Measurements from ENCODE around the gene C1QBP.
"Not testable (repeated sequence)": the region's sequence is repeated elsewhere in the genome, so short reads cannot be mapped to it uniquely, and the experiment has no call there.

Gene C1QBP

GRCh38 chr17:5431949-5432556 is 6.9 kb downstream of the C1QBP start:
- DNase-seq (ENCODE audit: low spot score) = no peak

GRCh38 chr17:5431234-5431633 is 7.7 kb downstream of the C1QBP start:
- DNase-seq (ENCODE audit: low spot score) = not testable (repeated sequence)

GRCh38 chr17:5430413-5430999 is 8.4 kb downstream of the C1QBP start:
- DNase-seq (ENCODE audit: low spot score) = no peak

DNA sequence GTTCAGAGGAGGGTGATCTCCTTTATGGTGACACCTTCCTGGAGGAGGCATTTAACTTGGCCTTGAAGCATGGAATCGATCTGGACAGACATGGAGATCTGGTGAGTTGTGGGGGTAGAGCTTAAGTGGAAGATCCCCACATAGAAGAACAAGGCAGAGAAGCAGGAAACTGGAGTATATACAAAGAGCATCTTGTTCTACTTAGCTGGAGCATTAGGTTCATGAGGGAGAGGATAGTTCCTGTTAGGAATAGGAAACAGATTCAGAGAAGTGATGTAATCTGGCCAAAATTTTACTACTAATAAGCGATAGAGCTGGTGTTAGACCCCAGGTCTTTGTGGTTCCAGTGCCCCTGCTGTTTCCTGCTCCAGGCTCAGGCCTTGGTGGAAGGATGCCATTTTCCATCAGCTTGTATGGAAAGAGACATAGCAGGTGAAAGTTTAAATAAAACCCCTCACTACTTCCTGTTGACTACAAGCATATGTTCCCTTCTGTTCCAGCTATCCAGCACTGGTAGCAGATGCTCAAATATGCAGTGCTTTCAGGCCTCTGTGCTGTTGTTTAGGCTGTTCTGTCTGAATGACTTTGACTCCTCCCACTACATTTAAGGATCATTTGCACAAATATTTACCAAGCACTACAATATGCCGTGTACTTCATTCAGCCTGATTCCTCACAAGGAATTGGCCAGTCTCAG is 9.6 kb downstream of the C1QBP start:
- DNase-seq (ENCODE audit: low spot score) = no peak

GRCh38 chr17:5425826-5426225 is 13.1 kb downstream of the C1QBP start:
- no peak for DNase-seq (ENCODE audit: low spot score)

DNA sequence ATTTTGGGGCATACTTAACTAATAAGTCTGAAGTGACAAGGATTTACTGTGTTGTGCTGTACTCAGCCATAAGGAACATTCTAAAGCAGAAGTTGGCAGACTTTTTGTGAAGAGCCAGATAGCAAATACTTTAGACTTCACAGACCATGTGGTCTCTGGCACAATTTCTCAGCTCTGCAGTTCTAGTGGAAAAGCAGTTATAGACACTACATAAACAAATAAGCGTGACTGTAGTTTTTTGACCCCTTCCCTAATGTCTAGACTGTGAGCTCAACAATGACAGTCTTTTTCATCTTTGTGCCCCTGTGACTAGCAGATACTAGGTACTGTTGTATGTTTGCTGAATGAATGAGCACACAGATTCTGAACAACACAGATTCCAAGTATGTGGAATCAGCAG is 14.0 kb downstream of the C1QBP start:
- DNase-seq (ENCODE audit: low spot score) = no peak

- DNase-seq (ENCODE audit: low spot score) = no peak
These were observed 16.4 kb downstream of the C1QBP start for GRCh38 chr17:5422505-5422904.

DNA sequence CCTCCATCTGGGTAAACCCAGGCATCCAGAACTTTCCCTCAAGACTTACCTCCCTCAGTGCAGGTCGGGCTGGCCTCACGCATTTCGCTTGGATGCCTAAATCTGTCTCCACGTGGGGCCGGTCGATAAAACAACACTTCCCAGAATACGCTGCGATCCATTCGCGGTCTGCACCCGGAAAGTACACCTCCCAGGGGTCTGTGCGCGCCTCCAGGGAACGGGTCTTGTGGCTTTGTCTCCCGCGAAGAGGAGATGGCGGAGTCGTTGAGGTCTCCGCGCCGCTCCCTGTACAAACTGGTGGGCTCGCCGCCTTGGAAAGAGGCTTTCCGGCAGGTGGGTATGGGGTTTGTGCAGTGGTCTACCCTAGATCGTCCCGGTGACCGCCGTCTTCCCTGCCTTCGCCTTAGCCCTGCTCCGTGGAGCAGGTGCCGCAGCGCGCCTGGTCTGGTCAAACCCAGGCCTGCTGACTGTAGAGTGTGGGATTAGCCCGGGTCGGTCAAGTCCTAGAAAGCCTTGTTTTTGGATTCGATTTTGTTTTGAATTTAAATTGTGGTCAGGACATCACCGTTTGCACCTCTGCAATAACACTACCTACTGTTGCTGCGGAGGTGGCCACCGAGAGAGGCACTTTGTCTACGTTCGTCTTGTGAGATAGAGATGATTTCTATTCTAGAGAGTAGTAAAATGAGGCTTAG is 18.8 kb downstream of the C1QBP start, which contains the start of gene RPAIN:
Gene RPAIN (plus strand): TSS at position 224 of the 695 bp plus-strand sequence. CDS start 29 bp downstream, at position 253.
- no peak for DNase-seq (ENCODE audit: low spot score)

- DNase-seq (ENCODE audit: low spot score) = peak; percentile 96
These were observed 19.5 kb downstream of the C1QBP start, which contains the start of gene NUP88 for GRCh38 chr17:5419356-5419958. Gene NUP88 (minus strand): TSS chr17:5419662. CDS start chr17:5419650, 12 bp downstream.

DNA sequence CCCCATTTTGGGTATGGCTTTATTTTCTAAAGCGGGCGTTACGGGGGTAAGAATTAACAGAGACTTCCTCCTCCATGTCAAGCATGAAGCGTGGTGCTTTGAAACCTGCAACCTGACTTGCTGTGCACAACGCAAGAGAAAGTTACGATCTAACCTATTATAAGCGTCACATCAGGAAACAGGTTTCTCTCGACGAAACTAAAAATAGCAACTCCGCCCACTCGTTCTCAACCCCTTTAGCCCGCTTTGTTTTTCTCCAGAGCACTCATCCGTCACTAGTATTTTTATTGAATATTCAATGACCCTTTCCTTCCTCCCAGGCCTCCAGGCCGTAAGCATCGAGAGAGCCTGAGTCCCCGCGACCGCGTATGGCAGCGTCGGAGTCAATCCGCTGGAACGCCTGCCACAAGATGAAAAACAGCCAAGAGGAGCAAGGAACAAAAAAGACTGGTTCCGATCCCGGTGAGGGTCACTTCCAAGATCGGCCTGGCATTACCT is 20.0 kb downstream of the C1QBP start:
- peak; percentile 91 for DNase-seq (ENCODE audit: low spot score)

DNA sequence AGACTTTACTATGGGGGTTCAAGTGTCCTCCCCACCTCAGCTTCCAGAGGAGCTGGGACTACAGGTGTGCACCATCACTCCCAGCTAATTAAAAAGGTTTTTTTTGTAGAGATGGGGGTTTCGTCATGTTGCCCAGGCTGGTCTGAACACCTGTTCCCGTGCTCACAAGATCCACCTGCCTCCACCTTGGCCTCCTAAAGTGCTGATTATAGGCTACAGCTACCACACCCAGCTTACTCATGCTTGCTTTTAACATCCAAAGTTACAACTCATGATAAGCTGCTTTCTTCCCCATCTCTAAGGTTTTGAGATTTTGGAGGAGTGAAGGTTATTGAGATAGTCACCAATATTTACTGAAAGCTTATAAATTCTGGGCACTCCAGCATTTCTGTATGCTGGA is 22.1 kb downstream of the C1QBP start:
- DNase-seq (ENCODE audit: low spot score) = no peak

- DNase-seq (ENCODE audit: low spot score) = no peak
These were observed 25.3 kb downstream of the C1QBP start for GRCh38 chr17:5413682-5414081.

DNA sequence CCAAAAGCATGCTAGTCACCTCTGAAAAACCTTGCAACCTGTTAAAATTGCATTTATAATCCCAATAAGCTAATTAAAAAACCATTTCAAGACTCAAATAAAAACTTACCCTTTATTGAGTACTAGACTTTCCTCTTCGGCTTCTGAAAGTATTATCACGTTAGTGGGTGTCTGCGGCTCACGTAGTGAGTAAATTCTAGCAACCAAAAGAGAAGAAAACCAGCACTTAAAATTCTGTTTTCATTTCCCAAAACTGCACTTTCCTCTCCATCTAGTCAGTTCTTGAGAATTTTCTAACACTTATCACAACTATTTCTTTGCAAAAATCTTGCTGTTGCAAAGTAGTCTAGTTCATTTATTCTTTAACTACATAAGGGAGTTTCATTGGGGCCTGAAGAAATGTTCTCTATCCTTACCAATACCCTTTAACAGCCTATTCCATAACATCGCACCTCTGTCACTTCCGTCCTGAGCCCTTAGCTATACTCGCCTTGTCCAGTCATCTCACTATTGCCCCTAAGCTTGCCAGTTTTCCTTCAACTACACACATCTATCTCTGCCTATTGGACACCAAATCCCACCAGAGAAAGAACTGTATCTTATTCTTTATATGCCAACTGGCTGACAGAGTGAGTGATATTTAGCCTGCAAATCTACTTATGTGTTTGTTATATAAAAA is 28.2 kb downstream of the C1QBP start:
- no peak for DNase-seq (ENCODE audit: low spot score)

DNA sequence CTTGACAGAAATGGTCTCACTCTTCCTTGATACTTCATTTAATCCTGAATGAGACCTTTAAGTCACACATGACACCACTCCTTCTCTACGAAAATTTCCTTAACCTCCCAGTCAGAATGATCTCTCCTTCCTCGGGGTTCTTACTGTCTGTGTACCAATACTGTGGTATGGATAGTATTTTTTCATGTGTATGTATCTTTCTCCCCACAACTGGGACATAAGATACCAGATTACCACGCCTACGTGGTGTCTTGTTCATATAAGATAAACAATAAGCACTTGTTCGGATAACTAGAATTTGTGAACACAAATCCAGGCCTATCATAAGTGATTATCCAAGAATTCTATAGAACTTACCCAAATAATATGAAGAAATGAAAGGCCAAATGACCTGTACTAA is 30.8 kb downstream of the C1QBP start:
- DNase-seq (ENCODE audit: low spot score) = no peak

- no peak for DNase-seq (ENCODE audit: low spot score)
These were observed 33.6 kb downstream of the C1QBP start for GRCh38 chr17:5405400-5405799.

GRCh38 chr17:5399767-5400166 is 39.2 kb downstream of the C1QBP start:
- no peak for DNase-seq (ENCODE audit: low spot score)

- no peak for DNase-seq (ENCODE audit: low spot score)
These were observed 42.3 kb downstream of the C1QBP start for GRCh38 chr17:5396612-5397011.

- DNase-seq (ENCODE audit: low spot score) = no peak
These were observed 47.3 kb downstream of the C1QBP start for GRCh38 chr17:5391678-5392077.

Measured in NAMALWA (cell line).